ENCODE data around the gene GUCY1A2.
A peak's percentile ranks its signal among the peaks of the same experiment; 100 is the strongest.
"Not testable (repeated sequence)": the region's sequence is repeated elsewhere in the genome, so short reads cannot be mapped to it uniquely, and the experiment has no call there.

The GUCY1A2 gene

DNA sequence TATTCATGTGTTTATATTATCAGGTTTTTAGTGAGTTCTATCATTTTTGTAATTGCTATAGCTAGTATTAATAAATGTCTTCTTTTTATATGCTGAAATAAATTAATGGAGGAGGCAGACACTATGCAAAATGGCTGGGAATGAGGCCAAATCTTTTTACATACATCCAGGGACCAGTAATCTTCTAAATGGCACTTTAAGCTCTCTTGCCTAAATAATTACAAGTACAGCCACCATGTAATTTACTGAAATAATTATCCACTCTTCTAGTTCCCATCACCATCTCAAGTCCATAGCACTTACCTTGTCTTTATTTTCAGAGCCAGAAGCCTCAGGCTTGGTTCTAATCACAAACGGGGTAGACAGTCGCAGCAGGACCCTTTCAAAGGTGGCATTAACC lies 79.1 kb downstream of the GUCY1A2 start:
- DNase-seq: no peak

DNA sequence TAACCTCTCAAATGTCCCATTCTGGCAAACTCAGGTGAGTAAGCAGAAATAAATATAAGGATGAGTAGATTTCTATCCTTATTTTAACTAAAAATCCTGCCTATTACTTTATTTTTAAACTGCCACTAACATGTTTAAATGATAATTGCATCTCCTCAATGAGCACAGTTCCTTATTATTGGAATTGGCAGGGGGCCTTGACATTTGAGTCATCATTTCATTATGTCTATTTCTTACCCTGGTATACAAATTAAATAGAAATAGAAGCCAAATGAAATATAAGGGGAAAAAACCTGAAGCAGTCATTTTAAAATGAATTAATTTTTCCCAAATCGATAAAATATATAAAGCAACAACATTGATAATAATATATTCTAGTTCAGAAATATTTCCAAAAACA lies 81.2 kb downstream of the GUCY1A2 start:
- DNase-seq: peak; percentile 50

DNA sequence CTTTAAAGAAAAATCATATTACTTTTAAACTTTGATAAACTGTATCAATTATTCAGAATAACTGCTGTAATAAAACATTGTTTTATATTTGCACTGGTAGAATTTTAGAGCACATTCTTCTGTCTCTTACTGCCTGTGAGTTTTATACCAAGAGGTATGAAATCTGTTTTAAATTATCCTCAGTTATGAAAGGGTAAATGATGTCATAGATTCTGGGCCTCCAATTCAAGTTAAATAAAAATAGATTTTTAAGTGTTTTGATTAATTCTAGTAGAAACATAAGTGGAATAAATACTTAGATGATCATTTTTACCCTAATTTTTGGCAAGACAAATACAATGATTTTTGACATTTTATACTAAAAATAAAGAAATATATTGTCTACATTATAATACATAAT lies 93.0 kb downstream of the GUCY1A2 start:
- DNase-seq: peak; percentile 65

DNA sequence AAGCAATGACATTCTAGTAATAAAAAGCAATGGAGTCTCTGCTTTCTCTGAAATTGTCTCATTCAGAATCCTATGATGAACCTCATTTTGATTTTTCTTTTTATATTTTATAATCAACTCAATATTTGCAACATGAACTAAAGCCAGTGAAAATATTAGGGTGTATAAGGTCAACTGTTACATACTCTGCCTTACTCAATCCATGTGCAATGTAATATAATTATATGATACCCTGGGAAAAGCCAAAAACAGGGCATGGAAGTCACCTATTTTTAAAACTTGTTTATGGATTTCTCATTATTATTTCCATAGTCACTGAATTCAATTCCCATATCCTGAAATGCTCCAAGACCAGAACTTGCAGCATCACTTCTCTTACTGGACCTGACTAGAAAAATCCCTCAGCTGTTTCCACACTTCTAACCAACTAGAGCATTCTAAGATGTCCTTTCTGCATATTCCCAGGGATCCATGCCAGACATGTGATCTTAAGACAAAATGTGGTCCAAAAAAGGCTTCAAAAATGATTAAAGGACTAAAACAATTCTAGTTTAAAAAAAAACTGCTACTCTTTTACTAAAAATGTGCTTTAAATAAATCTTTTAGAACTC lies 97.3 kb downstream of the GUCY1A2 start:
- DNase-seq: no peak

DNA sequence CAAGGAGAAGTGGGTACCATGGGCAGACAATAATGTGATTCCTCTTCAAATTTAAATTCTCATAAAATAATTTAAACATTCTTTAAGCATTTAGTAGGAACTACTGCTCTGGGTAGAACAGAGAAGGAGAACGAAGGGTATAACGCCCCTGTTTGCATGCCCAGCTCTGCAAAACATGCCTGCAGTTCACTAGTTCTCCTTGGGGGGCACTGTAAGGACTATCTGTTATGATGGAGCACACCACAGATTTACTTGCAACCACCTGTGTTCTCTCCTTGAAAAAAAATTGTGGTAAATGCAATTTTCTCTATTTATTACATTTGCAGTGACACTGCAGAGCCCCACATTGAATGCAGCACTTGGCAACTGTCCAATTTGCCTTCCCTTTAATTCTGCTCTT lies 100.3 kb downstream of the GUCY1A2 start:
- DNase-seq: peak; percentile 16

DNA sequence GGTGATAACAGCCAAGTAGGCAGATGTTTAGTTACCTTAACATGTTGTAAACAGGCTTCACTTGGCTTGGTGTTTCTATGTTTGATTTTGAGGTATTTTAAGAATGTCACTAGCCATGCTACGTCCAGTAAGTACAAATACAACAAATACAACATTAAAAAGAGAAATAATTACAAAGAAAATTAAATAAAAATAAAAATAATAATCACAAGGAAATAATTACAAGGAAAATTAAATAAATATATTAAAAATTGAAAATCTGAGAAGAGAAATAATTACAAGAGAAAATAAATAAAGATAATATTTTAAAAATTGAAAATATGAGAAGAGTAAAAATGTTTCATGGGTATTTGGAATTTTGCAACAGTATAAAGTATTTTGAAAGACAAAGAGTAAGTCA lies 103.9 kb downstream of the GUCY1A2 start:
- no peak for DNase-seq

DNA sequence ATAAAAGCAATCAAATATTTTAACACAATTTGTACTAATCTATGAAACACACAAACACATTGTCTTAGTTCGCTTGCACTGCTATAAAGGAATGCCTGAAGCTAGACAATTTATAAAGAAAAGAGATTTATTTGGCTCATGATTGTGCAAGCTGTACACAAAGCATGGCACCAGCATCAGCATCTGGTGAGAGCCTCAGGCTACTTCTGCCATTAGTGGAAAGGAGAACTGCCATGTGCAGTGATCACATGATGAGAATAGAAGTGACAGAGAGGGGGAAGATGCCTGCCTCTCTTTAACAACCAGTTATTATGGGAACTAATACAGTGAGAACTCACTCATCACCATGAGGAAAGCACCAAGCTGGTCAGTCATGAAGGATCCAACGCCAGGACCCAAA lies 105.1 kb downstream of the GUCY1A2 start:
- DNase-seq: no peak

DNA sequence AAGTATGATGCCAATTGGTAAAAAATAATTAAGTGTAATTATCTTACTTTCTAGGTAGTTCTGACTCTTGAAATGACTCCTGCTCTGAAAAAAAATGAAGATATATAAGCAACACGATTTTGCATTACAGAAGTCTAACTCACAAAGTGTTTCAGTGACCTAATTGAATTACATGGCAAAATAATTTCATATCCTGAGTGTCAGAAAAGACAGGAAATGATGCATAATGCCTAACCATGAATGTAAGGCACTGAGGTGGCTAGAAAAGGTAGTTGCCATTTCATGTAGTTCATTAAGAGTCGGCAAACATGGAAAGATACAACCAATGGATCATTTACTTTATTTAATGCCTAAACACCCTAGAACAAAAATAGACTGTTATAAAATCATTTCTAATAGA lies 113.5 kb downstream of the GUCY1A2 start:
- DNase-seq: peak; percentile 16

DNA sequence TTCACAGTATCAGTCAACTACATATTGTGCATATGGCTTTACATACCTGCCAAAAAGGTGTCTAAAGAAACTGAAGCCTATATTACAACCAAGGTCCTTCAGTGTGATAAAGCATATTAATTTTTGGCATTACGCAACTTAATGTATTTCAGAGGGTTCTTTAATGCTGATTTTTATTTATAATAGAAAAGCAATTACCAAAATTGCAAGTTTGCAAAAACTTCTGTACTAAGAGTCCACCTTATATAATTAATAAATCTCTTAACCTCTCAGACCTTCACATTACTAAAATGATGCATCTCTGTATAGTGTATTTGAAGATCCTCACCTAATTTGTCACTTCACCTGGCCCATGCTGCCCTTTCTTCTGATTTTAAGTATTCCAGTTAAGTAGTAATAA lies 128.6 kb downstream of the GUCY1A2 start:
- no peak for DNase-seq

DNA sequence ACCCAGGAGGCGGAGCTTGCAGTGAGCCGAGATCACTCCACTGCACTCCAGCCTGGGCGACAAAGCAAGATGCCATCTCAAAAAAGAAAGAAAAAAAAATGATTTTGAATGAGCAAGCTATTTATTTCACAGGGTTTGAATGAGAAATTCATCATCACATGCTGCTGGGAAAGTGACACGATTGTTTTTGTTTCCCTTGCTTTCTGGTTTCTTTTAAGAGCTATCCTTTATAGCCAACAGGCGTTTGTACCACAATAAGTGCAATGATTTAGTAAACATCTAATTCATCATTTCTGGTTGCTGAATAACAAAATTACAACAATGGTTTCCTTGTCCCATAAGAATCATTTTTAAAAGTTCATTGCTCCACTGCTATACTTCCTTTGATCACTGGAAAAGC lies 129.9 kb downstream of the GUCY1A2 start:
- no peak for DNase-seq

DNA sequence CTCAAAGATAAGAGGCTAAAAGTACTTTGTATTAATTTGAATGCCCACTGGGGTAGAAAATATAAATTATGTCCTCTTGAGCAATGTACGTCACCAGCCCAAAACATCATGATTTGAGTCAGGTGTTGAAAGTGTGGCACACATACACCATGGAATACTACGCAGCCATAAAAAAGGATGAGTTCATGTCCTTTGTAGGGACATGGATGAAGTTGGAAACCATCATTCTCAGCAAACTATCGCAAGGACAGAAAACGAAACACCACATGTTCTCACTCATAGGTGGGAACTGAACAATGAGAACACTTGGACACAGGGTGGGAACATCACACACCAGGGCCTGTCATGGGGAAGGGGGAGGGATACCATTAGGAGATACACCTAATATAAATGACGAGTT lies 134.6 kb downstream of the GUCY1A2 start:
- DNase-seq: not testable (repeated sequence)

DNA sequence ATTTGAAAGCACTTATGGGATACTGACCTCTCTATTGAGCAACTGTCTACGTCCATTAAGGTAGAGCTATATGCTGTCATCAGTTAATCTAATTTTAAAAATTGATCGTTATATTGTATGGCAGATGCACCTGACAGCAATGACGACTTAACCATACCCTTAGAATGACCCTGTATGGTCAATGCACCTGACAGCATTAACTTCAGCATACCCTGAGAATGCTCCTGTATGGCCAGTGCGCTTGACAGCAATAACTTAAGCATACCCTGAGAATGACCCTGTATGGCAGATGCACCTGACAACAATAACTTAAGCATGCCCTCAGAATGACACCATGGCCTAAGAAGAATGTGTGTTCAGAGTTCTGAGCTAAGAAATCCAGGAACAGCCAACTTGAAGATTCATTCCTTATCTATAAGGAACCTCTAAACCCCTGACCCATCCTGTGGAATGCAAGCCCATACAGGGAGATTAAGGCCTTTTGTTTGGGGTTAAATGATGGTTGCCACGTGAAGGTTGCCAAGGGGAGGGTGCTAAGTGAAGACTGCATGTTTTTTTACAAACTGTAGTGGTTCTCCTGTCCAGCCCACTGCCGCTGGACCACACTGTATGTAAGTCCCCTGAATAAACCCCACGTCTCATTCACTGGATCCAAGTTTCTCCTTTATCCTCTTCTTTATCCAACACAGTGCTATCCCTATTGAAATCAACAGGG lies 138.3 kb downstream of the GUCY1A2 start:
- no peak for DNase-seq

DNA sequence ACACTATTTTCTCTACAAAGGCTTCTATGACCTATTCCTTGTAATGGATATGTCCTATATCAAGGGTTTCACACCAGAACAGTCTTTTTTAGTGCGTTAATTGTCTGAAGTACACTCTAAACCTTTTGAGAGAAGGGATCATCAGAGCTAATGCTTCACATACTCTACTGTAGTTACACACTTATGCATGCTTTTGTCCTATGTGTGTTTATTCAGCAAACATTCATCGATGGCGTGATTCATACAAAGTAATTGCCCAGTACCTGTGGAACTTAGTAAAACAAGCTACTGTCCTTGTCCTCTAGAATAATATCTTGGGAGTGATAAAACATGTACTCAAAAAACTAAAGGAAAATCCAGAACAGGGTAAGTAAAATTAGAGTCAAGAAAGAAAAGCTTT lies 139.2 kb downstream of the GUCY1A2 start:
- no peak for DNase-seq

DNA sequence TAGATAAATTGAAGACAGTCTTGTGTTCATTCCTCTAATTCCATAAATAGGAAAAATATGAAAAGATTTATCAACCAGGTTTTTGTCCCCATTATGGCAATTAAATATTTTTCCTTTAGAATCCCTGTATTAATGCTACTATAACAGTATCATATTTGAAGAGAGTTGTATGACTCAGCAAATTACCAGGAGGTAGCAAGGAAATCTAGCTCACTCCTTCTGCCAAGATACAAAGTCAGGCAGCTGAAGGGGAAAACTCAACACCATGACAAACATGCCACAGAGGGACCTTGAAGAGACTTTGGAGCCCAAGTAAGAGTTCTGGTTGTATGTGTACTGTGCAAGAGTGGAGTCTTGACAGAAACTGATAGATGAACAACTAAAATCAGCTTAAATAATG lies 143.3 kb downstream of the GUCY1A2 start:
- DNase-seq: peak; percentile 20

DNA sequence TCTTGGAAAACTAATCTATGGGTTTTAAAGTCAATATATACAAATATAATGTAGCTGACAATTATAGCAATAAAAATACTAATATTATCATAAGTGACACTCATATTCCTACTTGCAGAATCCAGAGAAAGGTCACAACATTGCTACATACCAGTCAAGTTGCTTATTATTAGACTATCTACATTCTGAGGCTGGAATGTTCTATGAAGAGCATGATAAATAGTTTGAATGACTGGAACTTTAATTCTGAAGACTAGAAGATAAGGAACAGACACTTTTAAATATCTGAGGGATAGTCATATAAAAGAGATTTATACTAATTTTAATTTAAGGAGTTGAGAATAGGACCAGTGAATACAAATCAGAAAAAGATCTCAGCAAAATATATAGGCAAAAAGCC lies 146.0 kb downstream of the GUCY1A2 start:
- no peak for DNase-seq

DNA sequence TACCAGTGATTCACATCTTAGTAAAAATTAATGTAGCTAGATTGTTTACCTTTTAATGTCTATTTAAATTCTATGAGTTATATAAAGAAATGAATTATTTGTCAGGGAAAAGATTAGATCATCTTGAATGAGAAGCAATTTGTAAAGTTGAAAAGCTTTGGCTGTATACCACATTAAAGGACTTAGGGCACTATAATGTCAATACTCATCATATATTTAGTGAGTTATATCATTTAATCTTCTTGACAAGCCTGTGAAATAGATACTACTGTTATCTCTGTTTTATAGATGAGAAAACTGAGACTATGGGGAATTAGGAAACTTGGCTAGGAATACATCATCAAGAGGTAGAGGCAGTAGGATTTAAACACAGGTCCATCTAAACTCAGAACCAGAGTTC lies 160.1 kb downstream of the GUCY1A2 start:
- DNase-seq: no peak

DNA sequence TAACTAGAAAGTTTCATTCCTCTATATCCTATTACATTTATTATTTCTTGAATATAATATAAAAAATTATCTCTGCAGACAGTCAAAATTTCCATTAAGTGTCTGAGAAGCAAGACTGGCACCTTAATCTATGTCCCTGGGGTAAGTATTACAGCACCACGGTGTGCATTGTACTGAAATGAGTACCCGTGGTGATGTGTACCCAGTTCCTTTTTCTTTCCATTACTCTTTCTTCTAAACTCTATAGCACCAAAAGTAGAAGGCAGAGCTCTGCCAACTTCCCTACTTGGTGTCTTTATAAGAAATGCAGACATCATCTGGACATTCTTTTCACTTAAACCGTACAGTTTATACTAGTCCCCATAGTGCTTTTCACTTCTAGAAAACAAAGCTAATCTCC lies 161.7 kb downstream of the GUCY1A2 start:
- DNase-seq: no peak

DNA sequence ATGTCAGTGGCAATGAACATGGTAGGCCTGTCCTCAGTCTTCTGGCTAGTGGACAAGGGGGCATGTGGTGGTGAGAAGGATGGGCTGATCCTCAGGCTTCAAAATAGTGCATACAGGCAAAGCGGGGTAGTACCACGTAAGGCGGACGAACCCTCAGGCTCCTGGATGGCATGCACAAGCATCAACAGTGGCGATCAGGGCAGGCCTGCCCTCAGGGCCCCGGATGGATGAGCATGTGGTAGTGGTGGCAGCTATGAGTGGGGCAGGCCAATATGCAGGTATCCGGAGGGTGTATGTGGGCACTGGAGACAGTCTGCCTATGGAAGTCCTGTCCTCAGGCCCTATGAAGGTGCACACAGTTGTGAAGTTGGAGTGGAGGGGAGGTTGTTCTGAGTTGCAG lies 163.8 kb downstream of the GUCY1A2 start:
- no peak for DNase-seq

DNA sequence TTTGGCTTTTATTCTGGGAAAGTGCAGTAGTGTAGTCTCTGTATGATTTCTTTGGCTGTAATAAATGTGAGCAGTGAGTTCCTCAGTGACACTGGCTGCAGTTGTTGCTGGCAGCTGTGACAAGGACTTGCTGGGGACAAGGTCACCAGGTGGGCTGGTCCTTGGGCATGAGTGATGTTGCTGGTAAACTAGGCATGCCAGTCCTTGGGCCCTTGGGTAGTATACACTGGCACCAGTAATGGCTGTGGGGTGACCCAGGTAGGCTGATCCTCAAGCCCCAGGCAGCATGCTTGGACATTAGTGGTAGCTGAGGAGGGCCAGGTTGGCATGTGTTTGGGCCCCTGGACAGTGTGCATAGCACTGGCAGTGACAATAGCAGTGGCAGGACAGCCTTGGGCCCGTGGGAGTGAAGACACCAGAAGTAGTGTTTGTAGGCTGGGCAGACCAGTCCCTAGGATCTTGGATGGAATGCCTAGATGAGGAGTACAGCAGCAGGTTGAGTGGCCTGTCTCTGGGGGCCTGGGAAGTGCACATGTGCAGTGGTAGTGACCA lies 164.3 kb downstream of the GUCY1A2 start:
- DNase-seq: no peak

DNA sequence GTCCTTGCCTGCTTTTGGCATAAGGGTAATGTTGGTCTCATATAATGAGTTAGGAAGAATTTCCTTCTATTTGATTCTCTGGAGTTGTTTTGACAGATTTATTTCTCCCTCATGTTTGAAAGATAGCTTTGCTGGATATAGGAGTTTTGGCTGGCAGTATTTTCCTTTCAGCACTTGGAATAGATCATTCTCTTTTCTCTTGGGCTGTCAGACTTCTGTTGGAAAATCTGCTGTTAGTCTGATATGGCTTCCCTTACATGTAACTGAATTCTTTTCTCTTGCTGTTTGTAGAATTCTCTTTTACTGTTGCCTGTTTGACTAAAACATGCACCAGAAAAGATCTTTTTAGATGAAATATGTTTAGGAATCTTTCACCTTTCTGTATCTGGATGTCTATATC lies 165.5 kb downstream of the GUCY1A2 start:
- no peak for DNase-seq

DNA sequence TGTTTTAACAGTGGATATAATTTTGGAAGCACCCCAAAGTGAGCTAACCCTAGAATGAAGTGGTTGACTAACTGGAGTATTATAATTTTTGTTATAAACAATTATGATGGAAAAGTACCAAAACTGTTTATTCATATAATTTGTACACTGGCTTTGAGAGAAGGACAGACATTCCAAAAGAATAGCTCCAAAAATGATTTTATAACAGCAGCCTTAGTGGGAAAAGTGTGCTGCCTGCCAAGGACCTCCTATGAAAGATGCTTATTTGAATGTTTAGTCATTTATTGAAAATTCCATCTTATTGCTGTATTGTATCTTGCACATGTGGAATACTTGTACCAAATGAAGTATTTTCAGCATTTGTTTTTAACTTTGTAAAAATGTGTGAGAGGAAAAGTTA lies 169.8 kb downstream of the GUCY1A2 start:
- DNase-seq: no peak

DNA sequence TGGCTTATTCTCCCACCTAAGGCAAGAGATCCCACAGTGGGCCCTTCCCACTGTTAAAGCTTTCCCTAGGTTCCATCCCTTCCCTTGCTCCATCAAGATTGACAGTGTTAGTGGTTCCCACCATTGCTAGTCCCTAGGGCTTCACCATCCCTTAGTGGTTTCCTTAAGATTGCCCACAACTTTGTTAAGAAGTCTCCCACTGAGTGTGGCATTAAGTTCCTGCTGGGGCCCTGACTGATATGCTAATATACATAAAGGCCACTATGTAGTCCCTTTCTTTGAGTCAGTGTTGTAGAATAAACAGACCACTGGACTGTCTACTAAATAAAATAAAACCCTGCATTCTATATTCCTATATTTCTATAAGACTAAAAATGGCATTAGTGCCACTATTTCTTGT lies 176.1 kb downstream of the GUCY1A2 start:
- DNase-seq: no peak

DNA sequence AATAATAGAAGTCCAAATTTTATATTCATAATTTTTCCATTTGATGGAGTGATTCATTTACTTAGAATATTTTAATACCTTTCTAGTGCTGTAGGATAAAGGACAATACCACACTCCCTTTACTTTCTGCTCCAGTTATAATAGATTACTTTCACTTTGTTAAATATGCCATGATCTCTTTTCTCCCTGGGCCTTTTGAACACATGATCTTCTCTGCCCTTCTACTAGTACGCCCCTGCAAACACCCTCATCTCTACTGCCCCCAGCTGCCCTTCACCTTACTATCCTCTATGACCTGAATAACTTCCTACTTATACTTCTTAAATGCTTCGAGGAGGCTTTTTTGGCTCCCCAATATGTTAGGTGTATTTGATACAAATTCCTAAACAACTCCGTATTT lies 177.3 kb downstream of the GUCY1A2 start:
- DNase-seq: no peak

DNA sequence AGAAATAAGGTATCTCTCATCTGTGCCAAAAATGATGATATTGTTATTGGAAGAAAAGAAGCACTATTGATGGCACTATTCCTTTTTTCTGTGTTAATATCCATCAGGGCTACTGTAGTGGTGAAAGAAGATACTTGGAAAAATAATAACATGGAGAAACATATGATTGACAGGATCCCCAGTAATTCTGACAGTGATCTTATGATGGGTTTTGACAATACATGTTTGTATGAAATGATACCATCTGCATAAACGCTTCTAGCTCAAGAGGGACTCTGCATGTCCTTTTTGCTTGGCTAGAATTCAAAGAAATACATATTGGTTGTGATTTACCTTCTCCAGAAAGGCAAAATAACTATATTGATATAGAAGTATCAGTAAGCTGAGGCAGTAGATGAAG lies 178.1 kb downstream of the GUCY1A2 start:
- DNase-seq: no peak

DNA sequence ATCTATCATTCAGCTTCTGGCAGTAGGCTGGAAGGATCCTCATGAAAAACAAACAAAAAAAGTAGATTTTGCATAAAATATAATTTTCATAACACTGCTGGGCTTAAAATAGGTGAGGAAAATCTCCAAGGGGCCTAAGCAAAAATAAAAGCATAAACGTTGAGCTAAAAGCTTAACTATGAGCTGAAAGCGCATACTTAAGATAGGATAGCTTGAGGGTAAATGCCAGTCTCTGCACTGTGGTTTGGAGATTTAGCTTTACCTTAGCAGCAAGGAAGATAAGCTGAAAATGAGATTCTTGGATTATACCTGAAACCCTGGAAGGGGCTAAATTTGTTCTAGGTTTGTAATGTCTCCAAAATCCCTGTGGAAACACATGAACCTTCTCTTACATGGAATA lies 183.7 kb downstream of the GUCY1A2 start:
- no peak for DNase-seq
